Activated CD8-positive, alpha-beta memory T cell treated with anti-CD3 and anti-CD28 coated beads for 48 hours (primary cell): ENCODE data around the gene TTC16.
A peak's percentile ranks its signal among the peaks of the same experiment; 100 is the strongest.

Experiments
- DNase-seq, 3 experiments: peaks; one replicate each; pipeline ENCODE4 v3.0.0-alpha.2; 2020; ENCODE audit warnings: low read depth in 2 of 3, low spot score in 2 of 3

The TTC16 gene

DNA sequence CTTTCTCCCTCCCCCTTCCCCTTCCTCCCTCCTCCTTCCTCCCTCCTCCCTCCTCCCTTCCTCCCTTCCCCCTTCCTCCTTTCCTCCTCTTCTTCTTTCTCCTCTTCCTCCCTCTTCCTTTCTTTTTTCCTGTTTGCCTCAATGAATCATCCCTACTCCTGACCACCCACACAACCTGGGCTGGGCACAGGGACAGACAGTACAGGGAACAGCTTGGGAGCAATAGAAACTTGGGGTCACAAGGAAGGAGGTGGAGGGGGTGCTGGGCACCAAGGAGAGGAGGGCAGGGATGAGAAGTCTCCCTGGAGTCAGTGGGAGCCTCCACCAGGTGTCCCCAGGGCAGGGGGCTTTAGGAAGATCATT is 5.0 kb downstream of the TTC16 start:
- DNase-seq, result no peak

DNA sequence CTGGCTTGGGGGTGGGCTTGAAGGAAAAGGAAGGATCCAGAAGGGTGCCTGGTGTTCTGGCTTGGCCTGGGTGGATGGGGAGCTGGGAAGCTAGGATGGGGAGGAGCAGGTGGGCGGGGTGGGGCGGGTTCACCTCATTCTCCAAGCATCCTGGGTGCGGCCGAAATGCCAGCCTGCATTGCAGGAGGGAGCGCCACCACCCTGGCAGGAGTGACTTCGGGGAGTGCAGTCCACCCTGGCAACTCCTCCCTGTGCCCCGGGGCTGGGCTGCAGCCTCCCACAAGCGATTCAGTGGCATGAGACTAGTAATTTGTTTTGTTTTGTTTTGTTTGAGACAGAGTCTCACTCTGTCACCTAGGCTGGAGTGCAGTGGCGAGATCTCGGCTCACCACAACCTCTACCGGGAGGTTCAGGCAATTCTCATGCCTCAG is 5.5 kb downstream of the TTC16 start:
- no peak for DNase-seq

DNA sequence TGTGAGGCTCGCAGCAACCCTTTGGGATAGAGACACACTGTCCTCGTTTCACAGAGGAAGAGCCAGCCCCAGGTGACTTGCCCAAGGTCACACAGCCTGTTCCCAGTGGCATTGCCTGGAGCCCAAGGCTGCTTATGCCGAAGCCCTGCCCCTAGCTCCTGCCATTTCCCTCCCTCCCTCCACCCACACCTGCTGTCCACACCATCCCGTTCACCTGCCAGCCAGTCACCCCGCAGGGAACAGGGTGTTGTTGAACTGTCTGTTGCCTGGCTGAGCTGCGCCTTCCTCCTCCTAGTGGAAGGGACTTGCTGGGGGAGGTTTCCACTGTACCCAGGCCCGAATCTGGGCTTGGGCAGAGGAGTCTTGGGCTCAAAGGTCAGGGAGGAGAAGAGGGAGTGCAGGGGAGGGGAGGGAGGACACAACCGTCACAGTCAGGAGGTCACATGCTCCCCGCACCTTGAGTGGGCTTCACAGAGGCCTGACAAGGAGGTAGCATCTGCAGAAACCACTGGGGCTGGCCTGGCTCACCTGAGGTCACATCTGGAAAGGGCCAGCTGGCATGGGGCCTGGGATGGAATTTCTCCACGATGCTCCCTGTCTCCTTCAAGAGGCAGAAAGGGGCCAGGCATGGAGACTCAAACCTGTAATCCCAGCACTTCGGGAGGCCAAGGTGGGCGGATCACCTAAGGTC is 6.3 kb downstream of the TTC16 start:
- DNase-seq, result no peak

DNA sequence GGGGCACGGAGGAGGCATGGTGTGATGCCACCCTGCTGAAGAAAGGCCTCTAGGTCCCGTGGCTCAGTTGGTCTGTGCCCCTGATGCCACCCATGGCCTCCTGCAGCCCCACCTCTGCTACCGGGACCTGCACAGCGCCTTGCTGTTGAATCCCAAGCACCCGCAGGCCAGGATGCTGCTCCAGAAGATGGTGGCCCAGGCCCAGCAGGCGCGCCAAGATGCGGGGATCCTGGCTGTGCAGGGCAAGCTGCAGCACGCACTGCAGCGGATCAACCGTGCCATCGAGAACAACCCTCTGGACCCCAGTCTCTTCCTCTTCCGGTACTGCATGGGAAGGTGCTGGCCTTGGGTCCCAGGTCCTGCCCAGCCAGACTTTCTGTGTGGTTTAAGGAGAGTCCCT is 7.1 kb downstream of the TTC16 start:
- DNase-seq, result no peak

DNA sequence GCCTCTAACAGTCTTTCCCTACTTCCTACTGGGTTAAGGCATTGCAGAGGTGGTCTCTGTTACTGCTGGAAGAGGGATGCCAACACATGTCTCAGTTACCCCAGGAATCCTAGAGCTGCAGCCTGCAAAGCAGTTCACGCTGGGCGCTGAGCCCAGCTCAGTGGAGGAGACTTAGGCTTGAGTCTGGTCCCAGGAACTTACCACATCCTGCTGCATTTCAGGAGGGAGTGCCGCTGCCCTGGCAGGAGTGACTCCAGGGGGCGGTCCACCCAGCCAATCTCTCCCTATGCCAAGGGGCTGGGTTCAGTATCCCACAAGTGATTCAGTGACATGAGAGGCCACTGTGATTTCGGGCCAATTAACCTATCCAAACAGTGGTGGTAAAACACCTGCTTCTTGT is 7.6 kb downstream of the TTC16 start:
- no peak for DNase-seq

DNA sequence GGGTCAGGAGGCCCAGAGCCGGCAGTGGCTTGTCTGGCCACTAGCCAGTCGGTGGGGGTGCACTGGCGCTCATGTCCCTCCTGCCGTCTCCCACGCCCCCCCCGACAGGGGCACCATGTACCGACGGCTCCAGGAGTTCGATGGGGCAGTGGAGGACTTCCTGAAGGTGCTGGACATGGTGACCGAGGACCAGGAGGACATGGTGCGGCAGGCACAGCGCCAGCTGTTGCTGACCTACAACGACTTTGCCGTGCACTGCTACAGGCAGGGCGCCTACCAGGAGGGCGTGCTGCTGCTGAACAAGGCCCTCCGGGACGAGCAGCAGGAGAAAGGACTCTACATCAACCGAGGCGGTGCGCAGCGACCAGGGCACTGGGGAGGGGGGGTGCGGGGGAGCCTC is 8.1 kb downstream of the TTC16 start:
- DNase-seq, result no peak

DNA sequence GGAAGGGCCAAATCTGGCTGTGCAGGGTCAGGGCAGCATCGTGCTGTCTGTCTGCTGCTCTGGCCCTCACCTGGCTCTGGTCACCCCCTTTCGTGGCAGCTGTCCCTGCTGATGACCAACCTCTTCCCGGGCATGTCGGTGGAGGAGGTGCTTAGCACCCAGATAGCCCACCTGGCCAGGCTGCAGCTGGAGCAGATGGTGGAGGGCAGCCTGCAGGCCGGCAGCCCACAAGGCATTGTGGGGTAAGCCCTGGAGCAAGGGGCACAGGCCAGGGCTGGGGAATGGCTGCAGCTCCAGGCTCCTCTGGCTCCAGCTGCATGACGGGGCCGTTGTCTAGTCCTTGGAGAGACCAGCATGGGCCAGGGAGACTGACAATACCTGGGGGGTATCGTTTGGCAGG is 11.0 kb downstream of the TTC16 start:
- no peak for DNase-seq

DNA sequence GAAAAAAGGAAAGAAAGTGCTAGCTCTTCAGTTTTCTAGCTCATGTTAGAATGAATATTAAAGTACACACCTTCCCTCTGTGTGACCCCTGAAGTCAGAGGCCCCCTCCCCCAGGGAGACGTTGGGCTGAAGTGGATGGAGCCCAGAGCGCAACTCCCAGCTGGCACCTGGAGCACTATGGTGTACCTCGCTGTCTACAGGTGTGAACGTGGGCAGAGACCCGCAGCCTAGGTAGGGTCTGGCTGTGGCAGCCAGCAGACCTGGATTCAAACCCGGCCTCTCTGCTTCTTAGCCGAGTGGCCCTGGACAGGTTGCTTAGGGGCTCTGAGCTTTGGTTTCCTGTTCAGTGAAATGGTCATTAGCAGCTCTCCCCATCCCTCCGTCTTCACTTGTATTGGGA is 12.9 kb downstream of the TTC16 start:
- DNase-seq, result no peak

DNA sequence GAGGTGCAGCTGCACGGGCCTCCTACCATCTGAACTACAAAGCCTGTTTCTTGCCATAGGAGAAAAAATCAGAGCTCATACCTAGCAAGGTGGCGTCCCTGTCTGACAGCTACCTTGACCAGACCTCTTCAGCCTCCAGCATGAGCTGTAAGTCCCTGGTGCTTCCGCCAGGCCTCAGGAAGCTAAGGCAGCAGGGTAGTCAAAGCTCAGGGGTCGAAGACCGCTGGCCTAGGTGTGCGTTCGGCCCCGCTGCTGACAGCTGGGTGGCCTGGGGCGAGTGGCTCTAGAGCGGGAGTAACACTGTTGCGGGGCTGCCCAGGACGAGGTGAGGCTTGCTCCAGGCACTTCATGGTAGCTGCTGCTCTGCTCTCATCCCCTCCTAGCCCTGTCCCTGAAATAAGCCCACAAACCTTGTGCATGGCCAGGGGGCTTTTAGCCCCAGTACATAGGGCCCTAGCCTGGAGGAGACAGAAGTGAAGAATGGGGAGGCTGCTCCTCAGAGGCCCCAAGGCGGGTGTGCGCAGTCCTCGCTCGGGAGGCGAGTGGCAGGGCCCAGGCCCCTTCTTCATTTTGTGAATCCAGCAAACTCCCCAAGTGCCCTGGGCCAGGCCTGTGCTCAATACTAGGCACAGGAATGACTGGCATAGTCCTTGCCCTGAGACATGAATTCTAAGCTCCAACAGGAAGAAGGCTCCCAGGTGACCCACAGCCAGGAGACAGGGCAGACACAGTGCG is 13.8 kb downstream of the TTC16 start:
- no peak for DNase-seq

DNA sequence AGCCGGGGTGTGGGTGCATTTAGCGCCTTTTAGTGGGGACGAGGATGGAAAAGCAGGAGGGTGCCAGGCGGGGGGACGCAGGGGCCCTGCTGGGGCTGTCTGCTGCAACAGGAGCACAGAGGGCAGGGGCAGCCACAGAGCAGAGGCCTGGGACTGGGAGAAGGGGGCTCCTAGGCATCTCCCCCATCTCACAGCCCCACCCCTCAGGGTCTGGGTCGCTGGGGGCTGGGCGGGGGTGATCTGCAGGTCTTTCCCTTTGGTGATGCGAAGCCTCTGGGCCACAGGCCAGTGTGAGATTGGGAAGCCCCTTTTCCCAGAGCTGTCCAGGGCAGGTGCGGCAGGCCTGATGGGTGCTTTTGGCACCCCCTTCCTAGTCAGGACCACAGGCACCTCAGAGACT is 14.4 kb downstream of the TTC16 start:
- no peak for DNase-seq

DNA sequence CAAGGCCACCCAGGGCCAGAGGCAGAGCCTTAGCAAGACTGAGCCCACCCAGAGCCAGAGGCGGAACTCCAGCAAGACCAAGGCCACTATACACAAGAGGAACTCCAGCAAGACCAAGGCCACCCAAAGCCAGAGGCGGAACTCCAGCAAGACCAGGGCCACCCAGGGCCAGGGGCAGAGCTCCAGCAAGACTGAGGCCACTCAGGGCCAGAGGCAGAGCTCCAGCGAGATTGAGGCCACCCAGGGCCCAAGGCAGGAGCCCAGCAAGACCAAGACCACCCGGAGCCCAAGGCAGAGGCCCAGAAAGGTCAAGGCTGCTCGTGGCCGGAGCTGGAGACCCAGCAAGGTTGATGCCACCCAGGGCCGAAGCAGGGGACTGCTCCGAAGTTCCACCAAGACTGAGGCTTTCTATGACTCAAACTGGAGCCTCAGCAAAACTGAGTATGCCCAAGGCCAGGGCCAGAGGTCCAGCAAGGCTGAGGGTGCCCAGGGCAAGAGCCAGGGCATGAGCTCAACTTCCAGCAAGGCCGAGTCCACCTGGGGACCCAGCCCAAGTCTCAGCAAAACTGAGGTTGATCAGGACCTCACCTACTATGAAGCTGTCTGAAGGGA is 15.0 kb downstream of the TTC16 start:
- DNase-seq, result no peak

DNA sequence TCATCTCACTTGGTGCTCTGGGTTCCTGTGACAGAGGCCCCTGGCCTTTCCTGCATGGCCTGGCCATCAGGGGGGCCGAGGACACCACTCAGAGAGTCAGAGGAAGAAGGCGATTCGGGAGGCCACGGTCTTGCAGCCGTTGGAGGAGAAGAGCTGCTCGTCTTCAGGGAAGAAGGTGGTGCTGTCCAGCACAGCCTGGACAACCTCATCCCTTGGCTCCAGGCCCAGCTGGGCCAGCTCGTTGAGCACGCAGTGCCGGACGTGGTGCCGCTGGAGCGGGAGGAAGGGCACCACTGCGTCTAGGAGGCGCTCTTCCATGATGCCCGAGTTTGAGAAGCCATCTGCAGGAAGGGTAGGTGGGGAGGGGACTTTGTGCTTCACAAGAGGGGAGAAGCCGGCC is 16.1 kb downstream of the TTC16 start:
- DNase-seq, result no peak

DNA sequence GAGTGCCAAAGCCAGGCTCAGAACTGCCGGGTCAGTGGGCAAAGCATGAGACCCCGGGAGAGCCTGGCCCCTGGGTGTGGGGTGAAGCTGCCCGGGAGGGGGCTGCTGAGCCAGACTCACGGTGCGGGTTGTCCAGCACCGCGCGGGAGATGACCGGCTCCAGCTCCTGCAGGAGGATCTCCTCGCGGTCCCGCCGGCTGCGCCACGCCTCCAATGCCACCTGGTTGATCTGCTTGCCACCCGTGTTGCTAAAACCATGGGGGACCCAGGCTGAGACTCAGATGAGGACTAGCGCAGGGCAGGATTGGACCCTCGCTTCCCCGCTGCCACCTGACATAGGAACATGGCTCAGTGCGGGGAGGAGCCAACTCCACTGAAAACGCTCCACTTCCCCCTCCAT is 16.6 kb downstream of the TTC16 start:
- no peak for DNase-seq

DNA sequence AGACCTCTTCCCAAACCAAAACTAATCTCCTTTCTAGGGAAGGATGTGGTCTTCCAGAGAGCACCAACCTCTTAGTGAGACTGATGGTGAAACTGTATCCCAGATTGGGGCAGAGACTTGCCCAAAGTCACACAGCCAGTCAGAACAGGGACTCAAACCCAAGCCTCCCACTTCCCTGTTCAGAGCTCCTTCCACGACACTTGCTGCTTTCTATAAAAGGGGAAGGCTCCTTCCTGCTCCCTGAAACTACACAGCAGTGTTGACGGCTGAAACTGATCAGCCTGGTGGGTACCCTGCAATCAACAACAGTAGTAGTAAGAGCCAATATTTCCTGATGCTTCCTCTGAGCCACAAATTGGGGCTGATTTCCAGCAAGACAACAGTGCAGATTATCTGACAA is 17.7 kb downstream of the TTC16 start:
- DNase-seq, result no peak

DNA sequence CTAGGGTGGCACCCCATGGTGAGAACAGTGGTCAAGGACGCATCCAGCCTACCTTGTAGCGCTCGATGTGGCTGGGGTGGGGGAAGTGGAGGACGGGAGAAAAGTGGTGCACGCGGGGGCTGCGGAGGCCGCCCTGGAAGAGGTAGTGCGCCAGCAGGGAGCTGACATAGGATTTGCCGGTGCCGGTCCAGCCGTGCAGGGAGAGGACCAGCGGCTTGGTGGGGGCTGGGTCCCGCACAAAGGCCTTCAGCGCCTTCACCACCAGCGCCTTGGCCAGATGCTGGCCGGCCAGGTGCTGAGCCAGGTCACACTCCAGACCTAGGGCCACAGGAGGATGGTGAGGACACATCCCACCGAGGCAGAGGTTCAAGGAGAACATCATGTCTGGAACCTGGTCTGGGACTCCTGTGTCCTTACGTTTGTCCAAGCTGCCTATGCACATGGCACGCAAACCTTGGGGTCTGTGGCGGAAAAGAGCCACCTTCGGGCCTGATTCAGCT is 18.4 kb downstream of the TTC16 start:
- DNase-seq, result no peak

DNA sequence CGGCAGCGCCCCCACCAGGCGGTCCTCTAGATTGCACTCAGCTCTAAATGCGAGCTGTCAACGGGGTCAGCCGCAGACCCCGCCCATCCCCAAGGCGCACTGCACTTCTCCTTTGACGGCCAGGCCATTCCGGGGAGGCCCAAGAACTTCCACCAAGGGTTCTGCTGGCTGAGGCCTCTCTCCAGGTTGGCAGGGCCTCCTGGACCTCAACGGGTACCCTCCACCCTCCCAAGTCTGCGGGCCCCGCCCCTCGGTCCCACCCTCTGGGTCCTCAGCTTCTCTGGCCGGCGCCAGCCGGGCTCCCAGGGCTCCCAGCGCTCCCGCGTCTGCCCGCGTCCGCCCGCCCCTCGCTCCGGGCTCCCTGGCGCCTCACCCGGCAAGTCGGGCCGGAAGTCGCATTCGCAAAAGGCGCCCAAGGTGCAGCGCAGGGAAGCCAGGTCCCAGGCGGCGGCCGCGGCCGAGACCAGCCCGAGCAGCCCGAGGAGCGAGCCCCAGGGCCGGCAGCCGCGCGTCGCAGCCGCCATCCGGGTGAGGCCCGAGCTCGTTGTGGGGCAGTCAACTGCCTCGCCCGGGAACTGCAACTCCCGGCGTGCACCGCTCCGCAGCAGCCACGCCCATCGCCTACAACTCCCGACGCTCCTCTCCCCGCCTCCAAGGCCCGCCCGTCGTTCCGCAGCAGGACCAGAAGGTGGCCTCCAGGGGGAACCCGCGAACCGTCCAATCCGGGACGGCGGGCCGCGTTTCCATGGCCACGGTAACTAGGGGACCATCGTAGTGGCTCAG is 19.1 kb downstream of the TTC16 start, which contains the start of gene TOR2A:
Gene TOR2A (minus strand): TSS at position 548 of the 783 bp plus-strand sequence. CDS start 24 bp downstream, at position 524.
- DNase-seq, result peak; percentile 95 to 97 (median 95)

DNA sequence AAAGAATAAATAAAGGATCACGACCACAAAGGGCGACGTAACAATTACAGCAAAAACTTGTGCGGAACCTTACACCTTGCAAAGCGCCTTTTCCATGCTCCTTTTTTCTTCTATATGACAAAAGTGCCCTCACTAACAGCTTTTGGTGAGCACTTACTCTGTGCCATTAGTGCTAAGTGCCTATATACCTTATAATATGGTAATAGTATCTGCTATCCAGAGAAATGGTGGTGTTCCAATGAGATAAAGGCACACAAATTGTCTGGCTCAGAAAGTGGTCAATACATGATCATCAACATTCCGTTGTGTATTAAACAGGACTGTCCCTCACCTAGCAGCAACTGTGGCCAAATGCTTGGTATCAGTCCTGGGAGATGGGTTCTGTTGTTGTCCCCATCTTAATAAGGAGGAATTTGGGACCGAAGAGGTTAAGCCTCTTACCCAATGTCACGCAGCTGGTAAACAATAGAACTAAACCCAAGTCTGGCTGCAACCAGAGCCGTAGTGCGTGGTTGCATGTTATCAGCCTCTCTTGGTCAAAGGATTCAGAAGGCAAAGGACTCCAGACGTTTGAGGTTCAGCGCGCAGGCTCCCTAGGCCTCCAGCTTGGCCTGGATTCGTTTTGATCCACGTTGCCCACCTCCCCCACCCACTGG is 19.8 kb downstream of the TTC16 start:
- DNase-seq, result no peak

DNA sequence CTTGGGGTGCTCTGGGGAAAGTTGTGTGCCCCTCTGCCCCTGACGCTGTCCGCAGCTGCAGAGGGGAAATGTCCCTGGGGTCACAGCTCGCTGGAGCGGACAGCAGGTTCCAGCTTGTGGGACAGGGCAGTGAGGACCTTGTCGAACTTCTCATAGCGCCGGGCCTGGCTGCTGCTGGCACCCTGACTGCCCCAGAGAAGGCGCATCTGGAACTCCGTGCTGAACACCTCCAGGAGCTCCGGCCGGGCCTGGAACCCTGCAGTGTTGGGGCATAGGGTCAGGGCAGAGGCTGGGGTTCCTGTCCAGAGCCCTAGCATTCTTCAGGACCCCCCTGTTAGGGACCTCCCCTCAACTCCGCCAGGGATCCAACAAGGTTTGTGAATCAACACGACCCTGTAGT is 22.8 kb downstream of the TTC16 start:
- DNase-seq, result no peak

DNA sequence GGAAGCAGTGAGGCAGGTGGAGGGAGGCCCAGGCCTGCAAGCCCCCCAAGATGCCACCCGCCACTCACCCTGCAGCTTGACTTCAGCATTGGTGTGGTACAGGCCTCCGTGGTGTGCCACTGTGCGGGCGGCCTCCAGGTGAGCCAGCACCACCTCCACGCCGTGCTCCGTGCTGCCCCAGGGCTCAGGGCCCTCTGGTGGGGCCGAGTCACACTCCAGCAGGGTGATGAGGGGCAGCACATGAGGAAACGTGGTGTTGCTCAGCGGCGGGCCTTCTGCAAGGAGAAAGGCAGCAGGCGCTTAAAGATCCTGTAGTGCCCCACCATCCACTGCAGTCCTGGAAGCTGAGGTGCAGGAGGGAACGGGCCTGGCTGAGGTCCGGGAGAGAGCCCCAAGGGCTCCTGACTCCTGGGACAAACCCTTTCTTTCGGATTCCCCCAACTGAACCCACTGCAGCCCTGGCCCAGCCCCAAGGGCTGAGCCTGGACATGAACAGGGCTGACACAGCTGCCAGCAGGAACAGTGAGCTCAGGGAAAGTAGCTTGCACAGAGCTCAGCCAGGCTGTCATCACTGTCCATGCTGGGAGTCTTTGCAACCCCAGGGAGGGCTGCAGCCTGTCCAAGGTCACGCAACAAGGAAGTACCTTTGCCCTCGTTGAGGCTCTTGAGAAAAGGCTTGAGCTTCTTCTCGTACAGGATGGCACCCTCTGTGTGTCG is 23.9 kb downstream of the TTC16 start:
- DNase-seq, result no peak

DNA sequence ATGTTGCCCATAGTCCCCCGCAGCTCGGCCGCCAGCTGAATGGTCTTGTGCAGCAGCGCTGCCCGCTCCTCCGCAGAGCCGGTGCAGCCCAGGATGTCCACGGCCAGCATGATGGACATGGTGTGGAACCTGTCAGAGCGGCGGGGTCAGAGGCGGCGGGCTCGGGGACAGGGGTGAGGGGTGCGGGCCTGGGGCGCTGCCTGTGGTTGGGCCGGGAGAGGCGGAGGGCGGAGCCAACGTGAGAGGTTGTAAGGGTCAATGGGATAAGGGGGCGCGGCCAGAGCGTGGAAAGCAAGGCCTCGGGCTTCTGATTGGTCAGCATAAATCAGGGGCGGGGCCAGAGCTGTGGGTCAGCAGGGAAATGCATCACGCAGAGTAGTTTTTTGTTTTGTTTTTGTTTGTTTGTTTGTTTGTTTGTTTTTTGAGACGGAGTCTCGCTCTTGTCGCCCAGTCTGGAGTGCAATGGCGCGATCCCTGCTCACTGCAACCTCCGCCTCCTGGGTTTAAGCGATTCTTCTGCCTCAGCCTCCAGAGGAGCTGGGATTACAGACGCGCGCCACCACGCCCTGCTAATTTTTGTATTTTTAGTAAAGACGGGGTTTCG is 26.1 kb downstream of the TTC16 start:
- no peak for DNase-seq
